Uterus (tissue), 4 donors: Measurements from ENCODE around the gene TNRC18. TPM values are rescaled to one million over a fixed set of nuclear protein-coding genes. Genes with fewer than 3 reads are reported as not detected.
A peak's percentile ranks its signal among the peaks of the same experiment; 100 is the strongest.

Source experiments
- DNase-seq, 2 donors: peaks; one replicate each; pipeline ENCODE4 v3.0.0-alpha.2; 2019 to 2020
- H3K27ac ChIP-seq, 2 donors: fragments of 200-600 bp; sonication (generic); 1 replicate in 1 of 2; 2 replicates in 1 of 2; pipeline ENCODE4 v1.5.1; 2016 to 2018
- H3K27me3 ChIP-seq, 2 donors: fragments of 200-600 bp; sonication (generic); one replicate each; pipeline ENCODE4 v1.5.1; 2018 to 2019; ENCODE audit warnings: control low read depth in 1 of 2
- H3K36me3 ChIP-seq, 2 donors: fragments of 200-600 bp; sonication (generic); one replicate each; pipeline ENCODE4 v1.5.1; 2019; ENCODE audit warnings: control low read depth in 1 of 2
- H3K4me1 ChIP-seq, 2 donors: fragments of 200-600 bp; sonication (generic); one replicate each; pipeline ENCODE4 v1.5.1; 2018 to 2019; ENCODE audit warnings: control low read depth in 1 of 2
- H3K4me3 ChIP-seq, 2 donors: fragments of 200-600 bp; sonication (generic); 1 replicate in 1 of 2; 2 replicates in 1 of 2; pipeline ENCODE4 v1.5.1; 2018 to 2019; ENCODE audit warnings: mild to moderate bottlenecking in 1 of 2
- H3K9me3 ChIP-seq, 2 donors: fragments of 200-600 bp; sonication (generic); one replicate each; pipeline ENCODE4 v1.5.1; 2019; ENCODE audit warnings: control low read depth in 1 of 2
- CTCF ChIP-seq, 4 experiments: fragments of 200-600 bp in 2 of 4; fragments of 450-650 bp in 2 of 4; sonication (generic) in 2 of 4; IDR thresholded peaks; one replicate each; pipeline ENCODE4 v1.5.1; 2016 to 2019; ENCODE audit warnings: antibody characterized with exemption in 4 of 4, mild to moderate bottlenecking in 2 of 4, moderate library complexity in 1 of 4
- POLR2A ChIP-seq, 2 donors: fragments of 450-650 bp; IDR thresholded peaks; one replicate each; pipeline ENCODE4 v1.6.1; 2016; ENCODE audit warnings: antibody characterized with exemption in 2 of 2, mild to moderate bottlenecking in 1 of 2, moderate library complexity in 1 of 2
- intact Hi-C: fragments of 100-400 bp; cut with DNase I; formaldehyde crosslinking; loops from one replicate; pipeline ENCODE4 v1.15.1; 2023; ENCODE audit warnings: low total_unique reads
- total RNA-seq, 4 donors: library from RNA; depleted of rRNA in 3 of 4; stranded (reverse); fragments of >200 nt in 3 of 4; gene quantifications; one replicate each; pipeline versions ENCODE4 v1.1.0 to v1.2.4, GENCODE V29; 2014 to 2023
- donor health status: DM: yes; HTN: yes; CAD: no.

TNRC18 gene
- total RNA-seq, 4 donors from 2014 or later = 28.2 to 179 (median 62.1) TPM

DNA sequence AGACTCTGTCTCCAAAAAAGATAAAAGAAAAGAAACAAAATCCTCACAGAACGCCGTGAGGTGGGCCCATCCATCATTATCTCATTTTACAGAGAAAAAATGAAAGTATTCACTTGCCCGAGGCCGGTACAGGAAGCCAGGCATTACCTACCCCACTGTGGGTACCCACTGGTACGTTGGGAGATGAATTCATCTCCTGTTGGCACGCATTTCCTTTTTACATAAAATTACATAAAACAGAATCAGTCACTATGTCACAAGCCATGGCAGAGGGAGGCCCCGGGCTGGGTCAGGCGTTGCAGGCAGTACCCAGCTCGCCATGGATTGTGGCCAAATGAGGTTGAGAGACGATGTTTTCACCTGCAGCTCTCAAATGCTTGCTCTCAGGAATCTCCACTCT, 38.6 kb upstream of the TNRC18 start:
- intact Hi-C loops = no loop called here
- H3K4me1 ChIP-seq = no peaks in the 10 kb centered on the region
- no peaks in the 10 kb centered on the region for H3K27me3 ChIP-seq
- DNase-seq = no peak
- no peak for TF ChIP-seq POLR2A (IDR thresholded peaks at IDR 0.05)
- no peak for TF ChIP-seq CTCF (IDR thresholded peaks at IDR 0.05)
- no peaks in the 10 kb centered on the region for H3K36me3 ChIP-seq
- H3K27ac ChIP-seq = no peak overlapping the region
- no peaks in the 10 kb centered on the region for H3K9me3 ChIP-seq
- no peak overlapping the region for H3K4me3 ChIP-seq

DNA sequence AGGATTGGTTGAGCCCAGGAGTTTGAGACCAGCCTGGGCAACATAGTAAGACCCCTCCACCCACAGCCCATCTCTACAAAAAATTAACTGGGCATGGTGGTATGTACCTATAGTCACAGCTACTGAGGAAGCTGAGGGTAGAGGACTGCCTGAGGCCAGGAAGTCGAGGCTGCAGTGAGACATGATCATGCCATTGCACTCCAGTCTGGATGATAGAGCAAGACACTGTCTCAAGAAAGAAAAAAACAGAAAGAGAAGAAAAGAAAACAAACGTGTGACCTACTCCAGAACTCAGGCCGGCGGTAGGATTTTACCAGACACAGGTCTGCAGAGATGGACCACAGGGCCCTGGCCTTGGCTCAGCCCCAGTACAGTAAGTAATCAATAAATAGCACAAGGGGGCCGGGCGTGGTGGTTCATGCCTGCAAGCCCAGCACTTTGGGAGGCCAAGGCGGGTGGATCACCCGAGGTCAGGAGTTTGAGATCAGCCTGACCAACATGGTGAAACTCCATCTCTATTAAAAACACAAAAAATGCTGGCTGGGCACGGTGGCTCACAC, 35.4 kb upstream of the TNRC18 start:
- no peaks in the 10 kb centered on the region for H3K9me3 ChIP-seq
- TF ChIP-seq CTCF (IDR thresholded peaks at IDR 0.05) (no peak), POLR2A (IDR thresholded peaks at IDR 0.05) (no peak)
- H3K27me3 ChIP-seq = no peaks in the 10 kb centered on the region
- H3K4me3 ChIP-seq = no peak overlapping the region
- no peak for DNase-seq
- intact Hi-C loops = no loop called here
- no peaks in the 10 kb centered on the region for H3K4me1 ChIP-seq
- H3K36me3 ChIP-seq = no peaks in the 10 kb centered on the region
- no peak overlapping the region for H3K27ac ChIP-seq

- Histone ChIP-seq H3K4me1 (no peaks in the 10 kb centered on the region), H3K27ac (peak overlapping the region; percentile 25 to 47), H3K4me3 (no peak overlapping the region), H3K9me3 (no peaks in the 10 kb centered on the region), H3K27me3 (no peaks in the 10 kb centered on the region), H3K36me3 (no peaks in the 10 kb centered on the region)
- intact Hi-C loops = no loop called here
- no peak for TF ChIP-seq CTCF (IDR thresholded peaks at IDR 0.05)
- TF ChIP-seq POLR2A (IDR thresholded peaks at IDR 0.05) = no peak
- DNase-seq = no peak
Observed at GRCh38 chr7:5457245-5457735, 33.7 kb upstream of the TNRC18 start.

- Histone ChIP-seq H3K36me3 (no peaks in the 10 kb centered on the region), H3K27me3 (no peaks in the 10 kb centered on the region), H3K27ac (no peak overlapping the region), H3K4me3 (no peak overlapping the region), H3K9me3 (no peaks in the 10 kb centered on the region), H3K4me1 (no peaks in the 10 kb centered on the region)
- no peak for TF ChIP-seq POLR2A (IDR thresholded peaks at IDR 0.05)
- TF ChIP-seq CTCF (IDR thresholded peaks at IDR 0.05) = no peak
- DNase-seq = no peak
- intact Hi-C loops = no loop called here
Observed at GRCh38 chr7:5456409-5456808, 32.8 kb upstream of the TNRC18 start.

- no peak for DNase-seq
- TF ChIP-seq POLR2A (IDR thresholded peaks at IDR 0.05) = no peak
- no peak for TF ChIP-seq CTCF (IDR thresholded peaks at IDR 0.05)
- Histone ChIP-seq H3K27me3 (no peaks in the 10 kb centered on the region), H3K9me3 (no peaks in the 10 kb centered on the region), H3K4me1 (no peaks in the 10 kb centered on the region), H3K36me3 (no peaks in the 10 kb centered on the region), H3K27ac (no peak overlapping the region), H3K4me3 (no peak overlapping the region)
- intact Hi-C loops = no loop called here
Observed at GRCh38 chr7:5455581-5456219, 32.1 kb upstream of the TNRC18 start.
